B cell (primary cell): ENCODE measurements around the gene COL10A1.

Source experiments
- CTCF ChIP-seq: fragments of 200-600 bp; IDR thresholded peaks from one replicate; pipeline ENCODE4 v1.8.0; 2022; ENCODE audit warnings: antibody characterized with exemption, mild to moderate bottlenecking
- EZH2 ChIP-seq: IDR thresholded peaks from 2 replicates; pipeline ENCODE4 v1.6.1; 2012; ENCODE audit warnings: borderline replicate concordance, low read depth, mild to moderate bottlenecking, moderate library complexity, low read length; ENCODE audit not compliant: insufficient read depth, poor library complexity, severe bottlenecking

- TF ChIP-seq EZH2: no peak
- no peak for TF ChIP-seq CTCF
Measured at GRCh38 chr6:116136373-116136772, 10.4 kb upstream of the COL10A1 start.
